Esophagus squamous epithelium (tissue), 4 donors: ENCODE results near the gene TOX2.

Source experiments
- CTCF ChIP-seq, 6 experiments: fragments of 450-650 bp in 4 of 6; fragments of 200-600 bp in 2 of 6; sonication (generic) in 2 of 6; IDR thresholded peaks; one replicate each; pipeline ENCODE4 v1.5.1; 2016 to 2019; ENCODE audit warnings: antibody characterized with exemption in 6 of 6, mild to moderate bottlenecking in 4 of 6, moderate library complexity in 4 of 6
- POLR2A ChIP-seq, 4 donors: fragments of 450-650 bp; IDR thresholded peaks; one replicate each; pipeline ENCODE4 v1.6.1; 2017; ENCODE audit warnings: antibody characterized with exemption in 4 of 4, mild to moderate bottlenecking in 4 of 4, moderate library complexity in 3 of 4

- TF ChIP-seq CTCF (IDR thresholded peaks at IDR 0.05) (no peak), POLR2A (IDR thresholded peaks at IDR 0.05) (no peak)
These were observed 156.4 kb downstream of the TOX2 start for GRCh38 chr20:44071057-44071456.
